Prostate gland (tissue), 2 donors: ENCODE results near the gene GLYATL1.

Source experiments
- CTCF ChIP-seq, 4 experiments: fragments of 200-600 bp in 2 of 4; fragments of 450-650 bp in 2 of 4; sonication (generic) in 2 of 4; IDR thresholded peaks; 1 replicate in 3 of 4; 2 replicates in 1 of 4; pipeline ENCODE4 v1.5.1; 2016 to 2019; ENCODE audit warnings: antibody characterized with exemption in 4 of 4, mild to moderate bottlenecking in 2 of 4, moderate library complexity in 2 of 4
- POLR2A ChIP-seq: fragments of 450-650 bp; IDR thresholded peaks from one replicate; pipeline ENCODE4 v1.6.1; 2016; ENCODE audit warnings: antibody characterized with exemption, mild to moderate bottlenecking

DNA sequence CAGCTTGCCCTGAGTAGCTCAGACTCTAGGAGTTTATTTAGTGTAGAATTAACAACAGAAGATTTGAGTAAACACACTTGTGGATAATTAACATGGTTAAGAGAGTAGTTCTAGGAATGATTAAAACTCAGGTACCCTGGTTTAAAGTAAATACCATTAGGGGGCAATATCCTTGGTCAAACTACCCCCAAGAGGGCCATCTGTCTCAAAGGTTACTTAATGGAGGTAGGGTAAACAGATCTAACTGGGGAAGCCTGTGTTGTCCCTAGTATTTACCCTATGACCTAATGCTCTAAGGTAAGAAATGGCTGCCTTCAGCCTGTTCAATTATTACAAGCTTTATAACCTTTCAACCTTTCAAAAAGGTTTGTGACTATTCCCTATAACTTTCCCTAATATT is 10.6 kb upstream of the GLYATL1 start:
- TF ChIP-seq CTCF (IDR thresholded peaks at IDR 0.05) = no peak
- TF ChIP-seq POLR2A = no peak
